Small intestine (tissue), 7 donors: Measurements from ENCODE around the gene TCF7. TPM values are rescaled to one million over a fixed set of nuclear protein-coding genes. Genes with fewer than 3 reads are reported as not detected.

Source experiments
- DNase-seq, 2 donors: peaks; one replicate each; pipeline versions ENCODE4 v3.0.0 to v3.0.0-alpha.2; 2013
- FAIRE-seq: peaks from 2 replicates; lab custom pipeline; 2012; peaks lifted over from hg19 to GRCh38; lab: Jason Lieb, UNC
- H3K27ac ChIP-seq, 3 donors: one replicate each; pipeline ENCODE4 v1.5.1; 2013; ENCODE audit warnings: low read length in 2 of 3, mild to moderate bottlenecking in 2 of 3, control low read depth in 1 of 3, inconsistent platforms in 1 of 3, low read depth in 1 of 3, moderate library complexity in 1 of 3
- H3K27me3 ChIP-seq, 3 donors: one replicate each; pipeline ENCODE4 v1.6.1; 2013; ENCODE audit warnings: low read length in 3 of 3, inconsistent platforms in 1 of 3; ENCODE audit not compliant: control insufficient read depth in 3 of 3, insufficient read depth in 3 of 3
- H3K36me3 ChIP-seq, 3 donors: one replicate each; pipeline ENCODE4 v1.6.1; 2013; ENCODE audit warnings: low read length in 3 of 3, inconsistent platforms in 1 of 3, low read depth in 1 of 3, mild to moderate bottlenecking in 1 of 3, moderate library complexity in 1 of 3; ENCODE audit not compliant: control insufficient read depth in 3 of 3, insufficient read depth in 2 of 3
- H3K4me1 ChIP-seq, 3 donors: one replicate each; pipeline ENCODE4 v1.6.1; 2013; ENCODE audit warnings: low read length in 2 of 3, inconsistent platforms in 1 of 3, low read depth in 1 of 3, mild to moderate bottlenecking in 1 of 3, moderate library complexity in 1 of 3; ENCODE audit not compliant: control insufficient read depth in 3 of 3, insufficient read depth in 2 of 3
- H3K4me3 ChIP-seq, 3 donors: one replicate each; pipeline ENCODE4 v1.5.1; 2013; ENCODE audit warnings: low read length in 3 of 3, control low read depth in 1 of 3, inconsistent platforms in 1 of 3, low read depth in 1 of 3, mild to moderate bottlenecking in 1 of 3, moderate library complexity in 1 of 3
- H3K9me3 ChIP-seq, 2 donors: one replicate each; pipeline ENCODE4 v1.6.1; 2013; ENCODE audit warnings: low read depth in 1 of 2, low read length in 1 of 2; ENCODE audit not compliant: control insufficient read depth in 2 of 2, insufficient read depth in 1 of 2
- WGBS, 3 donors: extraction: QIAGEN DNeasy Blood & Tissue Kit; methylation state at CpG; one replicate each; pipeline ENCODE4 v1.1.7; 2013; 5-methylcytosine and 5-hydroxymethylcytosine counted together
- polyA plus RNA-seq, 4 donors: library from polyadenylated mRNA; stranded (reverse) in 3 of 4; unstranded in 1 of 4; fragments of 200-250 nt in 3 of 4; fragments of 120-200 nt in 1 of 4; gene quantifications; one replicate each; pipeline versions ENCODE4 v1.2.1 to v1.2.3, GENCODE V29; 2013
- donor health status: healthy with polysubstance abuse.
- donor health status: control.
- donor health status: control.
- donor health status: Bipolar disorder and iron deficiency.
- donor health status: healthy.

Gene TCF7
- polyA plus RNA-seq, 4 donors = 9.7 to 13.3 (median 11.4) TPM

DNA sequence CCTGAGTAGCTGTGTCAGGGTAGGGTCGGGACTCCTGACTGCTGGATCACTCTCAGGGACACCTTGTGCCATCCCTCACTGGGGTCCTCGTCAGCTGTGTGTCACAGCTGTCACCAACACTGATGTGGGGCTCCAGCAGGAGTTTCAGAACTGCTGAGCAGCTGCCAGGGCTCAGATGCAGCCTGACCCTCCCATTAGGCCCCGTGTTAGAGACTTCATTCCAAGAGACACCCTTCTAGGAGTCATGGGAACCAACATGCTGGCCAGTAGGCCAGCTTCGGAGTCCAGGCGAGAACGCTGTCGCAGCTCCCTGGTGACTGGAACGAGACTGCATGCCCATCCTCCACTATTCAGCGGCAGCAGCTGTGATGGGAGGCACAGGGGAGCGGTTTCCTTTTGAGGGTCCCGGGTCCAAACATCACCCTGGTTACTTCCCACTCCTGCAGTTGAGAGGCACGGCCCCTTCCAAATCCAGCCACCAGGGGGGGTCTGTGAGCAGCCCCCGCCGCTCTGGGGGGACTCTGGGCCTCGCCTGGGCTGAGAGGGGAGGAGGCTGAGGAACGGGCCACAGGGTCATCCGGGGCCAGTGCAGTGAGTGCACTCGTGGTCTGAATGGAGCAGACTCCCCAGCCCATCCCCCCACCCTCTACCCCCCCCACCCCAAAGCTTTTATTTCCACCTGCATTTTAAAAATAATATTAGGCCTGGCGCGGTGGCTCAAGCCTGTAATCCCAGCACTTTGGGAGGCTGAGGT is 12.6 kb upstream of the TCF7 start:
- H3K27ac ChIP-seq = peak overlapping the region in 1 of 3 donors; percentile 4
- FAIRE-seq (no peak), DNase-seq (peak; percentile 45 to 72)
- H3K27me3 ChIP-seq = no peaks in the 10 kb centered on the region
- H3K4me3 ChIP-seq = no peak overlapping the region
- 38 to 42% (median 38%) methylated on average over 19 to 20 of the region's 20 CpGs for WGBS, 3 donors
- no peaks in the 10 kb centered on the region for H3K9me3 ChIP-seq
- H3K4me1 ChIP-seq = peaks cover 2 to 60% (median 11%) of the 10 kb centered on the region in 3 donors
- H3K36me3 ChIP-seq = no peaks in the 10 kb centered on the region

DNA sequence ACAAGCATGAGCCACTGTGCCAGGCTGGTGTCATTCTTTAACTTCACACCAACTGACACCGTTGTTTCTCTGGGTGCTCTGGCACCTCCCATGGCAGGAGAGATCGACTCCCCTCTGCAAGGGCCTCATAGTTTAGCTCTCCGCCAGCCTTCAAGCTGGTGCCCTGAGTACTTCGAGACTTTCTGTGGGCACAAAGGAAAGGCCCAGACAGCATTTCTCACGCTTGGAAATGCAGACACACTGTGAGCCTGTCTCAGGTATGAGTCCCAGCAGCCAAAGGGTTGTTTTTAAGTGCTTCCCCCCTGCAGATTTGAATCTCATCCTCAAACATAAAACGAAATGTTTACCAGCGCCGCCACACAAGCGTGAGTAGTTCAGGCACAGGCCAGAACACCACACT is 11.1 kb upstream of the TCF7 start:
- WGBS, 3 donors = 76 to 79% (median 79%) methylated on average over 9 of the region's 9 CpGs
- Histone ChIP-seq H3K27me3 (no peaks in the 10 kb centered on the region), H3K4me3 (no peak overlapping the region), H3K4me1 (peaks cover 2 to 54% (median 9%) of the 10 kb centered on the region in 3 donors), H3K27ac (no peak overlapping the region), H3K9me3 (no peaks in the 10 kb centered on the region), H3K36me3 (no peaks in the 10 kb centered on the region)
- DNase-seq (no peak), FAIRE-seq (no peak)

GRCh38 chr5:134103998-134104654 is 10.4 kb upstream of the TCF7 start:
- FAIRE-seq (no peak), DNase-seq (peak in 1 of 2 donors; percentile 54)
- Histone ChIP-seq H3K36me3 (no peaks in the 10 kb centered on the region), H3K4me1 (peaks cover 2 to 47% (median 8%) of the 10 kb centered on the region in 3 donors), H3K27me3 (no peaks in the 10 kb centered on the region), H3K27ac (no peak overlapping the region), H3K4me3 (no peak overlapping the region), H3K9me3 (no peaks in the 10 kb centered on the region)
- 77 to 86% (median 81%) methylated on average over 11 of the region's 11 CpGs for WGBS, 3 donors

GRCh38 chr5:134106991-134107701 is 7.3 kb upstream of the TCF7 start:
- WGBS, 3 donors = 81 to 95% (median 89%) methylated on average over 10 of the region's 10 CpGs
- Histone ChIP-seq H3K36me3 (no peaks in the 10 kb centered on the region), H3K4me3 (no peak overlapping the region), H3K4me1 (peaks cover 0 to 23% (median 2%) of the 10 kb centered on the region in 3 donors), H3K9me3 (no peaks in the 10 kb centered on the region), H3K27me3 (peaks cover 0 to 12% (median 0%) of the 10 kb centered on the region in 3 donors), H3K27ac (no peak overlapping the region)
- DNase-seq = no peak
- no peak for FAIRE-seq

GRCh38 chr5:134107779-134108178 is 6.7 kb upstream of the TCF7 start:
- DNase-seq = no peak
- H3K4me1 ChIP-seq = peaks cover 0 to 23% (median 2%) of the 10 kb centered on the region in 3 donors
- H3K36me3 ChIP-seq = no peaks in the 10 kb centered on the region
- no peak overlapping the region for H3K27ac ChIP-seq
- H3K9me3 ChIP-seq = no peaks in the 10 kb centered on the region
- WGBS, 3 donors = 94 to 97% (median 97%) methylated on average over 3 of the region's 3 CpGs
- H3K4me3 ChIP-seq = no peak overlapping the region
- no peak for FAIRE-seq
- H3K27me3 ChIP-seq = peaks cover 0 to 17% (median 0%) of the 10 kb centered on the region in 3 donors

GRCh38 chr5:134110382-134110781 is 4.1 kb upstream of the TCF7 start:
- WGBS, 3 donors = 70 to 82% (median 80%) methylated on average over 10 of the region's 10 CpGs
- H3K27me3 ChIP-seq = peaks cover 0 to 34% (median 0%) of the 10 kb centered on the region in 3 donors
- H3K27ac ChIP-seq = no peak overlapping the region
- no peaks in the 10 kb centered on the region for H3K36me3 ChIP-seq
- H3K4me3 ChIP-seq = no peak overlapping the region
- peaks cover 4 to 16% (median 5%) of the 10 kb centered on the region in 3 donors for H3K4me1 ChIP-seq
- no peak for FAIRE-seq
- H3K9me3 ChIP-seq = peaks cover 0 to 3% of the 10 kb centered on the region in 2 donors
- no peak for DNase-seq

DNA sequence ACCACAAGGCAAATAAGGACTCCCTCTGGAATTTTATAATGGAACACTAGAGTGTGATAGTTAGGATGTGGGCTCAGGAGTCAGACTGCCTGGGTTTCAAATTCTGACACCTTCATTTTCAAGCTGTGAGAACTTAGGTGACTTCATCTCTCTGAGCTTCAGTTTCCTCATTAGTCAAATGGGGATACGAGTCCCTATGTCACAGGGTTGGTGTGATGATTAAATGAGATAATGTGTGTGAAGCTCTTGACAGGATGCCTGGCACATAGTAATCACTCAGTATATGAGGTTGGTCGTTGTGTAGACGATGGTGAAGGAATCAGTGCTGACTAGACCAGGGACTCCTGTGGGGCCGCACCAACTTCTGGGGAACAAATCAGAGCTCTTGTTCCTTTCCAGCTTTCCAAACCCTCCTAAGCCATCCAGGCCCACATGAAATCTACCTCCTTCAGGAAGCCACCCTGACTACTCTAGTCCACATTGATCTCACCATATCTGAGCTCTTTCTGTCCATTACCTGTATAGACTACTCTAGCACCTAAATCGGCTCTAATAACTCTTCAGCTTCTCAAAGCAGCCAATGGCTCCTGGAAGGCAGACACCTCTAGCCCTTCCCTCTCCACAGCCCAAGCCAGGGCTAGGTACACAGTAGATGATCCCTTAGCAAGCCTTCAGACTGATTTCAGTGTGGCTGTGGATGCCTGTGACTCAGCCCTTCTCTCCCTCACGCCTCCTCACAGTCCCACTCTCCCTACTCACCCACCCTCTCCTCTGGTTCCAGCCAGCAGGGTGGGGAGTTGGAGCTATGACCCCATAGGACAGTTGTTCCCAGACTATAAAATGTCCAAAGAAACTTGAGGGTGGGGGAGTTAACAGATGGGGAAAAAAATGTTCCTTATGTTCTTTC is 2.5 kb upstream of the TCF7 start:
- Histone ChIP-seq H3K4me3 (no peak overlapping the region), H3K4me1 (peaks cover 4 to 12% (median 5%) of the 10 kb centered on the region in 3 donors), H3K27me3 (peaks cover 0 to 42% (median 0%) of the 10 kb centered on the region in 3 donors), H3K27ac (no peak overlapping the region), H3K9me3 (peaks cover 0 to 3% of the 10 kb centered on the region in 2 donors), H3K36me3 (peaks cover 0 to 6% (median 0%) of the 10 kb centered on the region in 3 donors)
- FAIRE-seq = no peak
- 80 to 87% (median 81%) methylated on average over 6 of the region's 6 CpGs for WGBS, 3 donors
- DNase-seq = no peak
